HPDE6-E6E7 (cell line): ENCODE data around the gene AP1B1.
"Not testable (repeated sequence)": the region's sequence is repeated elsewhere in the genome, so short reads cannot be mapped to it uniquely, and the experiment has no call there.

Experiments used
- DNase-seq: peaks from one replicate; pipeline ENCODE4 v3.0.0; 2011; ENCODE audit warnings: missing footprints; ENCODE audit errors: extremely low spot score

AP1B1 gene

GRCh38 chr22:29348956-29349355, 39.4 kb downstream of the AP1B1 start:
- DNase-seq = peak; percentile 94

- no peak for DNase-seq
These were observed 40.3 kb downstream of the AP1B1 start for GRCh38 chr22:29348041-29348440.

GRCh38 chr22:29346659-29347058, 41.7 kb downstream of the AP1B1 start:
- DNase-seq = no peak

- no peak for DNase-seq
These were observed 42.4 kb downstream of the AP1B1 start for GRCh38 chr22:29345932-29346331.

DNA sequence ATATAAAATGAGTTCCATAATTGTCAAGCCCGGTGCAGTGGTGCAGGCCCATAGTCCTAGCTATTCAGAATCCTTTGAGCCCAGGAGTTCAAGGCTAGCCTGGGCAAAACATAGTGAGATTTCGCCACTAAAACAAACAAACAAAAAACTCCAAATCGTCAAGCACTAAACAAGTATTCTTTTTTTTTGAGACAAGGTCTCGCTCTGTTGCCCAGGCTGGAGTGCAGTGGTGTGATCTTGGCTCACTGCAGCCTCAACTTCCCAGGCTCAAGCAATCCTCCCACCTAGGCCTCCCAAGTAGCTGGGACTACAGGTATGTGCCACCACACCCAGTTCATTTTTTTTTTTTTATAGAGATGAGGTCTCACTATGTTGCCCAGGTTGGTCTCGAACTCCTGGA, 43.5 kb downstream of the AP1B1 start:
- DNase-seq = not testable (repeated sequence)

DNA sequence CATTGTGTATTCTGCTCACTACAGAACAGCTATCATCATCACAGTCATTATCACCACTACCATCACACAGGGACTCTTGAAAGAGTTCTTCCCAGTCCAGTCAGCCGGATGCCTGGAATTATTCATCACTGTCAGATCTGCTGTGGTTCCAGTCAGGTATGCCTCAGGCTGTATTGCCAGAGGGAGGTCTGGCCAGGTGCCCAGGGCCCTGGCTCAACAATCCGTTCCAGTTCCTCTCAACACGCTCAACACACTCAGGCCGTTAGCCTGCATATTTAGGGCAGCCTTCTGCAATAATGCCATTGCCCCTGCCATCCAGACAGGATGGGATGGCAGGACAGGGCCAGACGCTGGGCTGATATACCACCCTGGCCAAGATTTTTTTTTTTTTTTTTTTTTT, 44.2 kb downstream of the AP1B1 start:
- DNase-seq = peak; percentile 78

DNA sequence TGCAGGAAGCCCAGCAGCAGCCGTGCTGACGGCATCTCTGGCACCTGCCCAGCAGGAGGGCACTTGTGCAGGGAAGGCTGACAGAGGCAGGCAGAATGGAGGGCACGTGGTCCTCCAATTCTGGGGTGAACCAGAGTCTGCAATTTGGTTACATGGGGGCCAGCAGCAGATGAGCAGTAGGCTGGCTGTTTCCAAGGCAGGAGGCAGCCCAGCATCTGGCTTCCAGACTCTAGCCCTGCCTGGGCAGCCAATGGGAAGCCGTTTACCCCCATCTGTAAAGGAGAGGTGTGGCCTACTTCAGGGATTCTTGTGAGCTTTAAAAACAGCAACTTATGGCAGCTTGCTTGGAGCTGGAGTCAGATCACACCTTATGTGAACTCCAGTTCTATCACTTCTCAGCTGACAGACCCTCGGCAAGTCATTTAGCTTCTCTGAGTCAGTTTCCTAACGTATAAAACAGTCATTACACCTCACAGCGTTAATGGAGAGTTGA, 45.0 kb downstream of the AP1B1 start:
- peak; percentile 38 for DNase-seq

- DNase-seq = peak; percentile 49
These were observed 45.6 kb downstream of the AP1B1 start for GRCh38 chr22:29342577-29343312.

- DNase-seq = no peak
These were observed 46.2 kb downstream of the AP1B1 start for GRCh38 chr22:29342177-29342576.

GRCh38 chr22:29341849-29342127, 46.6 kb downstream of the AP1B1 start:
- DNase-seq = no peak

GRCh38 chr22:29341056-29341848, 47.1 kb downstream of the AP1B1 start:
- DNase-seq = no peak

- DNase-seq = no peak
These were observed 47.8 kb downstream of the AP1B1 start for GRCh38 chr22:29340566-29340965.

DNA sequence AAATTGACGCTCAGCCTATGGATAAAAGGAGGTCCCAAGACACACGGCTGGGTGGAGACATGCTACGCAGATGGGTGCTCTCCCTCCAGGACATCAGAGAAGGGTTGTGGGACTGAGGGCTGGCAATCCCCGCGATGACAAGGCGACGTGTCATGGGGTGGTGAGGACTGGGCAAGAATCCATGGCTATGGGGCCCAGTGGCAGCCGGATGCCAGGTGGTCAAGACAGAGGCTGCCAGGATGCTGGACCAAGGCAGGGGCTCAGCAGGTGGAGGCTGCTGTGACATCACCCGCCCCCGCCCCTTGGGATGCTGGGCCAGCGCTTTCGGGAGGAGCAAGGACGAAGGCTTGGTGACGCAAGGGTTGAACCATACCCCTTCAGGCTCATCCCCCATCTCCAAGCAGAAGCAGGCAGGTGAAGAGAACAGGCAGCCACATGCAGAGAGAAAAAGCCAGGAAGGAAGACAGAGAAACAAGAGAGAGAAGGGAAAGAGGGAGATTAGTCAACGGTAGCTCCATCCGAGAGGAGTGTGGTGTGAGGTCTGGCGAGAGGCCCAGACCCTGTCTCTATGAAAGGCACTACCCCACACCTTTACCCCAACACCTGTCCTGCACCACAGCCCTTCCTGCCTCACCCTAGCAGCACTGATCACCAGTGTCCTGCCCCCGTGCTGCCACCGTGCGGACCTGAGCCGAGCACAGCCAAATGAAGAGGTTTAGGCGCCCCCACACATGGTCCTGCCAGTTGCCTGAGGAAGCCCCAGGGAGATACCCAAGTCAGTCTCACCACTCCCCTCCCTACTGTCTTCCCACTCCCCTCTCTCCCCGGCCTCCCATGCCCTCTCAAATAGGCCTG, 48.8 kb downstream of the AP1B1 start:
- DNase-seq = peak; percentile 25

DNA sequence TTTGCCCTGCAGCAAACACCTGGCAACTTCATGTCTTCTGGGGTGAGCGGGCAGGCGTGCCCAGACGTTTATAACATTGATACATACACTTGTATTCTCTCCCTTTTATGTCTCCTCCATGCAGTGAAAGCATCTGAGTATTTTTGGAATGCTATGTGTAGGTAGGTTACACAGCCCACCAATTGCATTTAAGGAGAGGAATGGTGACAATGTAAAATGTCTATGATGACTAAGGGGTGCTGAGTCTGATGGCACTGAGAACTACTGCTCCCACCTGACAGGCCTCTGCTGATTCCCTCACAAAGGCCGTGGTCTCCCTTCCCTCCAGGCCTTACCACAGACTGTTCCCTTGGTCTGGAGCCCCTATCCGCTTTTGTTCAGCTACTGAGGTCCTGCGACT, 50.0 kb downstream of the AP1B1 start:
- DNase-seq = no peak

GRCh38 chr22:29337631-29338284, 50.6 kb downstream of the AP1B1 start:
- no peak for DNase-seq

DNA sequence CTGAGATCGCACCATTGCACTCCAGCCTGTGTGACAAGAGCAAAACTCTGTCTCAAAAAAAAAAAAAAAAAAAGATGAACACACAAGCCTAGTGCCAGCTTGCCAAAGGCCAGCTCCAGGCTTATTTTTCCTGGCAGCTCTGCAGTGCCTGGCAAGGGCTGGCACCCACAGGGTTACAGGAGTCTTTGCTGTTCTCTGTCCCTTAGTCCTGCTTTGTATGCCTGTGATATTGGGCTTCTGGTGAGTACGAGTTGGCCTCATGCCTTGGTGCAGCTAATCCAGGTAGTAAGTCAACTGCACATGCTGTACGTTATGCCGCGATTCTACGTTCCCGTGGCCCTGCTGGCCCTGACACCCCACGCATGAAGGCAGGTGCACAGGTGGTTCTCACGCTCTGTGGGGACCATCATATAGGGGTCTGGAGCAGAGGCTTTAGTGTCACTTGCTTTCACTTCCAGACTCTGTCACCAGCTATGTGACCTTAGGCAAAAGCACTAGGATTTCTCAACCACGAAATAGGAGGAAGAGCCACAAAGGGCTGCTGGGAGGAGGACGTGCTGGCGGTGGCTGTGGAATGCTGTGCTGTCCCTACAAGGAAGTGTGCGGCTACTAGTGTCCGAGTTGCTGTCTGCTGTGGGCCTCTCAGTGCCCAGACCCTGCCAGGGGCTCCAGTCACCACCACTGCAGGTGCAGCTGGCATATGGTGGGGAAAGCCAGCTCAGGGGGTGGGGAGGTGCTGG, 51.4 kb downstream of the AP1B1 start:
- no peak for DNase-seq

- DNase-seq = no peak
These were observed 52.7 kb downstream of the AP1B1 start for GRCh38 chr22:29335656-29336055.

- DNase-seq = no peak
These were observed 53.5 kb downstream of the AP1B1 start for GRCh38 chr22:29334696-29335344.

GRCh38 chr22:29334148-29334547, 54.2 kb downstream of the AP1B1 start:
- DNase-seq = no peak

- no peak for DNase-seq
These were observed 55.4 kb downstream of the AP1B1 start for GRCh38 chr22:29332886-29333496.
